HG03039 (cell line): ENCODE results near the gene WRAP53.
"Not testable (repeated sequence)": the region's sequence is repeated elsewhere in the genome, so short reads cannot be mapped to it uniquely, and the experiment has no call there.

Experiments
- ATAC-seq: cut with Tn5 transposase; IDR thresholded peaks from one replicate; pipeline ENCODE4 v1.9.1; 2021; ENCODE audit warnings: mild to moderate bottlenecking, moderate library complexity; ENCODE audit not compliant: unreplicated experiment

Gene WRAP53

DNA sequence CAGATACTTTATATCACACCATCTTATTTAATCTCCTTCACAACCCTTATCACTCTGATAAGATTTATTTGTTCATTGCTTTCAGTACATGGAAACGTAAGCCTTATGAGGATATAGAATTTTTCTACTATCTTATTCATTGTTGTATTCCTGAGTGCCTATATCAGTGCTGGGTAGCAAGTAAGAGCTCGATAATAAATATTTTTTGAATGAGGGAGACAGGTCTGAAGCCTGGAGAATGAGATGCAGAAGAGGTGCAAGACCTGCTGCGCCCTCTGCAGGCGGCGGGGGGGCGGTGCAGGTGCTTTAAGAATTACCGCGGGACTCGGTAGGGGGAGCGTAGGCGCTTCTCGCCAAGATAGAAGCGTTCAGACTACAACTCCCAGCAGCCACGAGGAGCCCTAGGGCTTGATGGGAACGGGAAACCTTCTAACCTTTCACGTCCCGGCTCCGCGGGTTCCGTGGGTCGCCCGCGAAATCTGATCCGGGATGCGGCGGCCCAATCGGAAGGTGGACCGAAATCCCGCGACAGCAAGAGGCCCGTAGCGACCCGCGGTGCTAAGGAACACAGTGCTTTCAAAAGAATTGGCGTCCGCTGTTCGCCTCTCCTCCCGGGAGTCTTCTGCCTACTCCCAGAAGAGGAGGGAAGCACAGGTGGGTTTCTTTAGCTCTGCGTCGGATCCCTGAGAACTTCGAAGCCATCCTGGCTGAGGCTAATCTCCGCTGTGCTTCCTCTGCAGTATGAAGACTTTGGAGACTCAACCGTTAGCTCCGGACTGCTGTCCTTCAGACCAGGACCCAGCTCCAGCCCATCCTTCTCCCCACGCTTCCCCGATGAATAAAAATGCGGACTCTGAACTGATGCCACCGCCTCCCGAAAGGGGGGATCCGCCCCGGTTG lies at the start of gene WRAP53:
WRAP53 (plus strand) TSS at position 570 of the 900 bp plus-strand sequence; CDS start at position 742, 172 bp downstream.
- peak; percentile 57 for ATAC-seq

DNA sequence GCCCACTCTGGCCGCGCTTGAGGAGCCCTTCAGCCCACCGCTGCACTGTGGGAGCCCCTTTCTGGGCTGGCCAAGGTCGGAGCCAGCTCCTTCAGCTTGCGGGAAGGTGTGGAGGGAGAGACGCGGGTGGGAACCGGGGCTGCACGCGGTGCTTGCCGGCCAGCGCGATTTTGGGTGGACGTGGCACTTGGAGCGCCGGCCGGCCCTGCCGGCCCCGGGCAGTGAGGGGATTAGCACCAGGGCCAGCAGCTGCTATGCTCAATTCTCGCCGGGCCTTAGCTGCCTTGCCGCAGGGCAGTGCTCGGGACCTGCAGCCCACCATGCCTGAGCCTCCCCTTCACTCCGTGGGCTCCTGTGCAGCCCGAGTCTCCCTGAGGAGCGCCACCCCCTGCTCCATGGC lies 47.5 kb upstream of the WRAP53 start:
- no peak for ATAC-seq

GRCh38 chr17:7641635-7642034 lies 46.6 kb upstream of the WRAP53 start:
- ATAC-seq = not testable (repeated sequence)

DNA sequence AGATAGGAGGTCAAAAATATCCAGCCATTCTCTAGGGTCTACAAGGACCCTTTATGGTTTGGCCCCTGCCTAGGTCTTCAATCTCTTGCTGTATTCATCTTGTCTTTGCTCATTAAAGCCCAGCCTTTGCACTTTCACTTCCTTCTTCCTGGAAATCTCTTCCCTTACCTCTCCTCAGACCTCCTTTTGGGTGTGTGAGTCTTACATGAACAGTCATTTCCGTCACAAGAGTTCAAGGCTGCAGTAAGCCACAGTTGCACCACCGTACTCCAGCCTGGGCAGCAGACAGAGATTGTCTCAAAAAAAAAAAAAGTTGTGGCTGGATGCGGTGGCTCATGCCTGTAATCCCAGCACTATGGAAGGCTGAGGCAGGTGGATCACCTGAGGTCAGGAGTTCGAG lies 43.5 kb upstream of the WRAP53 start:
- ATAC-seq = no peak

GRCh38 chr17:7646457-7646856 lies 41.8 kb upstream of the WRAP53 start:
- no peak for ATAC-seq

- no peak for ATAC-seq
These were observed 41.3 kb upstream of the WRAP53 start for GRCh38 chr17:7647018-7647417.

DNA sequence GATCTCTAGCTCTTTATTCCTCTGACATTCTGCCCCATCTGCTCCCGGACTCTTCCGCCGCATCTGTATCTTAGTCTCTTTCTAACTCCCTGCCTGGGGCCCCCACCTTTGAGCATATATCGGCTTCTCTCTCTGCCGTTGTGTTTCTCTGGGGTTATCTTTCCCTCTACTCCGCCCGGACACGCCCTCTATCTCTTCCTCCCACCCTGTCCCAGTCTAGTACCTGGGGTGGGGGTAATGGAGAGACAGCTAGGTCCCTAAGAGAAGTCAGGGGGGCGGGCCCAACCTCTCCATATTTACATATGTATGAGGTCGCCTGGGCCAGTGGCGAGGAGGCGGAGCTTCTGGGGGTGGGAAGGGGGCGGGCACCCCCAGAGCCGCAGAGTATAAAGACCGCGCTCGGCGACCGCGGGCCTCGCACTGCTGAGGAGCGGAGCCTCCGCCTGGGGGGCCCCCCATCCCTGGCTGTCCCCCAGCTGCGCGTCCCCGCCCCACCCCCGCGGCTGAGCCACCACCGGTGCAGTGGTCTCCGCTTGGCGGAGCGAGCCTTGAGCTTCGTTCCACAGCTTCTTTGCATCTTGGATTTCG lies 37.7 kb upstream of the WRAP53 start, which contains the start of gene ATP1B2:
ATP1B2 (plus strand) TSS at position 418 of the 588 bp plus-strand sequence. CDS start 593 bp downstream, outside the sequence.
- no peak for ATAC-seq

DNA sequence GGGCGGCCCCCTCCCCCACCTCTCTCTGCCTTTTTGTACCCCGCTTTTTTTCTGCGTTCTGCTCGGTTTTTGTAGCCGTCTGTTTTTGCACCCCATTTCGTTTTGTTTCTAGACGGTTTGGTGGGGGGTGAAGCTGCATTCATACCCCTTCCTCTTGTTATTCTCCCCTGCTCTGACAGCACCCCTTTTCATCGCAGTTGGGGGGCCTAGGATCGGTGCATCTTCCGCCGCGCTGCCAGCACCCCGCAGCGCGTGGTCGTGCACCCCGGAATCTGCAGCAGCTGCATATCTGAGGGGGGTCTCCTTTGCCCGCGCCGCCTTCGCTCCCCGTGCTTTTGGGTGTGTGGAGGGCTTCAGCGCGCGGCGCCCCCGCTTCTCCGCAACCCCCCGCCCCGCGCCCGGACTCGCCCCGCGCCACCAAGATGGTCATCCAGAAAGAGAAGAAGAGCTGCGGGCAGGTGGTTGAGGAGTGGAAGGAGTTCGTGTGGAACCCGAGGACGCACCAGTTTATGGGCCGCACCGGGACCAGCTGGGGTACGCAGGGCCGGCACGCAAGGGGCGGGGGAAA lies 37.1 kb upstream of the WRAP53 start:
- ATAC-seq = no peak

DNA sequence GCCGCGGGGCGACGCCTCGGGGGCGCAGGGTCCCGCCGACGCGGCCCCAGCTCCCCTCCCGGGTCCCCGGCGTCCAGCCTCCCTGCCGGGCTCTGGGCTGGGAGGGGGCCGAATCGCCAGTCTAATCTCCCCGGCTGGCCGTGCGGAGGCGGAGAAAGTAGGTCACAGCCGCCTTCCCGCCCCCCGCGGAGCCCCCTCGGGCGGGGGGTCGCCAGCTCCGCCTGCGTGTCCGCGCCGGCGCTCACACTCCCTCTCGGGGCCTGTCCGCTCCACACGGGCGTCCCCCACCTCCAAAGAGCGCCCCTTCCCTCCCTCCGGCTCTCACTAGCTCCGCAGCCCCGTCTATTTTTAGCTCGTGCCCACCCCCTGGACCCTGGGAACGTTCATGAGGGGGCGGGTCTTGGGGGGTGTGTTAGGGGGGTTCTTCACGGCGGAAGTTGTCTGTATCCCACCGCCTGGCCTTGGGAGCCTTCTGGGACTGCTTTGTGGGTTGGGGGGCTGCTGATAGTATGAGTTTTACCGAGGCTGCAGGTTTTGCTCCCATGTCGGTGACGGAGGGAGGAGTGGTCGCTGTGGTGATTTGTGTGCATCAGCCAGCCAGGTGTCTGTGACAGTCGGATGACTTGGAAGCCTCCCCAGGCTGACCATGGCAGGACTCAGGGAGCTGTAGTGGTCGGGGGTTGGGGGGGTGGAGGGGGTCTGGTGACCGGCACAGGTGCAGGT lies 36.5 kb upstream of the WRAP53 start:
- ATAC-seq = no peak

DNA sequence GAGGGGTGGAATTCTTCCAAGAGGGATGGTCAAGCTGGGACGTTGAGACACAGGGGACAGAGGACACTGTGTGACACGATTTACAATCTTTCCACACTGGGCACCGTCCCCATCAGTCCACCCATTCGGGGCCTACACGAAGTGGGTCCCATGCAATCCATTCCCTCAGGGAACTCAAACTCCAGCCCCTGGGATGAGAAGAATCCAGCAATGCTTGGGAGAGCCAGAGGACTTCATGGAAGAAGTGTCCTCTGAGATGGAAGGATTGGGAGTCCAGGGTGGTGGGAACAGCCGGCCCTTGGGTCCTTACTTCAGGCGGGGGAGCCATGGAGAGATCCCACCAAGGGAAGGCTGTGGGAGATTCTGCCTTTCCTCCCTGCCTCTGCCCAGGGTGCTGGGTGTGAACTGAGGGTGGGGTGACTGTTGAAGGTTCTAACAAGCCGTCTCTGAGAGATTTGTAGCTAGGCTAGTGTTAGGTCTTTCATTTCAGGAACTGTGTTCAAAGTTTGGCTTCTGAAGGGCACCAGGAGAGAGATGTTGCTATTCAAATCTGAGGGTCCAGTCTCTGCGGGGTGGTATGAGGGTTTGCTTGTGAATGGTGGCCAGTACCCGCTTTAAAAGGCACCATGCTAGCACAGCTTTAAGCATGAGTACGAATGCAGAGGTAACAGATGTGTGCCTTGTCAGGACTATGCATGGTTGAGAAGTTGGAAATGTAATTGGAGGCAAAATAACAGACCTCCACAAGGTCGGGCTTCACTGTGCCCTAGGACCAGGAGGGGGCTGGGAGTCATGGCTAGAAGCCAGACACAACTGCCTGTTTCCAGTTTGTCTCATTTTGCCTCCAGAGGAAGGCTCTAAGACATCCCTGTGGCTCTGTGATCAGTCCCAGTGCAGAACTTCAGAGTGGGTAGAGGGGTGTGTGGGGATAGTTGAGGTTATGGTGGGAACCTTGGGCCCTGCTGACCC lies 35.6 kb upstream of the WRAP53 start:
- no peak for ATAC-seq

- ATAC-seq = no peak
These were observed 33.3 kb upstream of the WRAP53 start for GRCh38 chr17:7654832-7655540.

DNA sequence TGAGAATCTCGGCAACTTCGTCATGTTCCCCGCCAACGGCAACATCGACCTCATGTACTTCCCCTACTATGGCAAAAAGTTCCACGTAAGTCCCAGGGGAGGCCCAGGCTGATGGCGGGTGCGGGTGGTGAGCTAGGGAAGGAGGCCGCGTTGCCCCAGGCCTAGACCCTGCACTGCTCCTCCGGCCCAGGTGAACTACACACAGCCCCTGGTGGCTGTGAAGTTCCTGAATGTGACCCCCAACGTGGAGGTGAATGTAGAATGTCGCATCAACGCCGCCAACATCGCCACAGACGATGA lies 32.8 kb upstream of the WRAP53 start:
- ATAC-seq = no peak

GRCh38 chr17:7656958-7657609 lies 31.2 kb upstream of the WRAP53 start:
- ATAC-seq = no peak

DNA sequence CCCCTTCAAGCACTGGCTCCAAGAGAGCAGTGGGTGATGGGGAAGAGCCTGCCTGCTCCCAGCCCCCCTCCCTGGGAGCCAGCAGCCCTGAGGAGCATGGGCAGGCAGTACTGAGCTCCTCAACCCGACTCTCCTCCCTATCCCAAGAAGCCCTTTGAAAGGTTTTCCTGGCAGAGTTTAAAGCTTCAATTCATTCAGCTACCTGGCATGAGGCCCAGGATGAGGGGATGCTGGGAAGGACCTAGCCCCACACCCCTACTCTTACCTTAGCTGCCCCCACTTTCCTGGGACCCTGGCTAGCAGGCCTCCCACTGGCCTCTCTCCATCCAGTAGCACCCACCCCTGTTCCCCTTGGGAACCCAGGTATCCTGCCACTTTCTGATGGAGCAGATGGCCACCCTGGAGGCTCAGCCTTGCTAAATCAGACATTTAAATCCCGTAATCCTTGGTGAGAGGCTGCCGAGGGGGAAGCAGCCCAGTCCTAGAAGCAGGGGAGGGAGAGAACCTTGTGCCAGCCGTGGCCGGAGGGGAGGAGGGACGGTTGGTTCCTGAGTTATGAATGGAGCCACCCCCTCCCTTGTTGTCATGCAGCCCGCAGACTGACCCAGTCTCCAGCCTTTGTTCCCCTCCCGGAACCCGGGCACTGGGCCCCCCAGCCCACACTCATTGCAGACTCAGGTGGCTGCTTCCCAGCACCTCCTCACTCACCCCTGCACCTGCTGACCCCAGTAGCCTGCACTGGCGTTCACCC lies 20.4 kb upstream of the WRAP53 start:
- no peak for ATAC-seq

DNA sequence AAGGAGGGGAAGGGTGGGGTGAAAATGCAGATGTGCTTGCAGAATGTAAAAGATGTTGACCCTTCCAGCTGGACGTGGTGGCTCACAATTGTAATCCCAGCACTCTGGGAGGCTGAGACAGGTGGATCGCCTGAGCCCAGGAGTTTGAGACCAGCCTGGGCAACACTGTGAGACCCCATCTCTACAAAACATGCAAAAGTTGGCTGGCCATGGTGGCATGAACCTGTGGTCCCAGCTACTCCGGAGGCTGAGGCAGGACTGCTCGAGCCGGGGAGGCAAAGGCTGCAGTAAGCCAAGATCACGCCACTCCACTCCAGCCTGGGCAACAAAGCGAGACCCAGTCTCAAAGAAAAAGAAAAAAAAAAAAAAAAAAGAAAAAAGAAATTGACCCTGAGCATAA lies 19.8 kb upstream of the WRAP53 start:
- ATAC-seq = no peak

DNA sequence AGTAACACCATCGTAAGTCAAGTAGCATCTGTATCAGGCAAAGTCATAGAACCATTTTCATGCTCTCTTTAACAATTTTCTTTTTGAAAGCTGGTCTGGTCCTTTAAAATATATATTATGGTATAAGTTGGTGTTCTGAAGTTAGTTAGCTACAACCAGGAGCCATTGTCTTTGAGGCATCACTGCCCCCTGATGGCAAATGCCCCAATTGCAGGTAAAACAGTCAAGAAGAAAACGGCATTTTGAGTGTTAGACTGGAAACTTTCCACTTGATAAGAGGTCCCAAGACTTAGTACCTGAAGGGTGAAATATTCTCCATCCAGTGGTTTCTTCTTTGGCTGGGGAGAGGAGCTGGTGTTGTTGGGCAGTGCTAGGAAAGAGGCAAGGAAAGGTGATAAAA lies 15.0 kb upstream of the WRAP53 start:
- ATAC-seq = no peak

DNA sequence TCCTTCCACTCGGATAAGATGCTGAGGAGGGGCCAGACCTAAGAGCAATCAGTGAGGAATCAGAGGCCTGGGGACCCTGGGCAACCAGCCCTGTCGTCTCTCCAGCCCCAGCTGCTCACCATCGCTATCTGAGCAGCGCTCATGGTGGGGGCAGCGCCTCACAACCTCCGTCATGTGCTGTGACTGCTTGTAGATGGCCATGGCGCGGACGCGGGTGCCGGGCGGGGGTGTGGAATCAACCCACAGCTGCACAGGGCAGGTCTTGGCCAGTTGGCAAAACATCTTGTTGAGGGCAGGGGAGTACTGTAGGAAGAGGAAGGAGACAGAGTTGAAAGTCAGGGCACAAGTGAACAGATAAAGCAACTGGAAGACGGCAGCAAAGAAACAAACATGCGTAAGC lies 13.3 kb upstream of the WRAP53 start:
- no peak for ATAC-seq

GRCh38 chr17:7676533-7676932 lies 11.7 kb upstream of the WRAP53 start:
- ATAC-seq = no peak
